Measurements from ENCODE around the gene CRB1. TPM values are rescaled to one million over a fixed set of nuclear protein-coding genes. Genes with fewer than 3 reads are reported as not detected.

CRB1 gene
- total and polyA plus RNA-seq, 9 of the 15 experiments (the other 6 are each of a cell fraction or from before 2014, with no cell fraction given): 0.04 to 0.10 TPM; not detected in 7

GRCh38 chr1:197469620-197470210 lies 201.7 kb downstream of the CRB1 start:
- DNase-seq (ENCODE audit: extremely low read depth in 1 of 4, low spot score in 3 of 4) (no peak), FAIRE-seq (no peak), ATAC-seq (no peak)
- ChIA-PET CTCF (ENCODE audit: low intra/inter-chr PET ratio) (no interaction called here), POLR2A (interaction anchor here (1.2 to 1.9 kb wide), 2 partner anchors 10 to 12 kb away, joined by 3 to 7 read pairs; no protein-coding TSS in a partner anchor)
- BruUV-seq (replicated peaks): no TSS peak
- Histone ChIP-seq H4K20me1 (replicated peaks; ENCODE audit: control insufficient read depth, insufficient read depth, low read length) (no peaks in the 10 kb centered on the region), H3K4me3 (no peak overlapping the region), H3K9ac (ENCODE audit: insufficient read depth in 1 of 2, low read depth in 2 of 2, low read length in 2 of 2) (no peak overlapping the region), H3K79me2 (ENCODE audit: control insufficient read depth, insufficient read depth, low read length) (no peaks in the 10 kb centered on the region), H3K36me3 (ENCODE audit: control insufficient read depth, insufficient read depth, low read length) (no peaks in the 10 kb centered on the region), H3K27me3 (ENCODE audit: control insufficient read depth in 2 of 2, insufficient read depth in 2 of 2, low read length in 2 of 2) (peaks cover 4 to 7% of the 10 kb centered on the region in 2 experiments; a peak in 4 of 5 replicates), H3K4me2 (ENCODE audit: insufficient read depth, low read length) (no peak overlapping the region), H2AFZ (ENCODE audit: low read depth, low read length) (no peak overlapping the region), H3K4me1 (replicated peaks in 1 of 2; ENCODE audit: control insufficient read depth in 2 of 2, insufficient read depth in 2 of 2, low read length in 2 of 2) (no peaks in the 10 kb centered on the region), H3K9me1 (ENCODE audit: control insufficient read depth, insufficient read depth, low read length) (no peaks in the 10 kb centered on the region), H3K27ac (ENCODE audit: extremely low read depth, low read depth, low read length) (no peak overlapping the region), H3K9me3 (replicated peaks; ENCODE audit: control insufficient read depth, insufficient read depth, low read depth, low read length) (no peaks in the 10 kb centered on the region)
- 2% methylated on average over 7 of the region's 7 CpGs for WGBS (ENCODE audit: insufficient coverage, low coverage, missing lambda C conversion rate)
- intact Hi-C loops (cut with micrococcal nuclease) (no loop called here), in situ Hi-C loops (cut with MboI) (no loop called here)
- TF ChIP-seq, protein P1, sequence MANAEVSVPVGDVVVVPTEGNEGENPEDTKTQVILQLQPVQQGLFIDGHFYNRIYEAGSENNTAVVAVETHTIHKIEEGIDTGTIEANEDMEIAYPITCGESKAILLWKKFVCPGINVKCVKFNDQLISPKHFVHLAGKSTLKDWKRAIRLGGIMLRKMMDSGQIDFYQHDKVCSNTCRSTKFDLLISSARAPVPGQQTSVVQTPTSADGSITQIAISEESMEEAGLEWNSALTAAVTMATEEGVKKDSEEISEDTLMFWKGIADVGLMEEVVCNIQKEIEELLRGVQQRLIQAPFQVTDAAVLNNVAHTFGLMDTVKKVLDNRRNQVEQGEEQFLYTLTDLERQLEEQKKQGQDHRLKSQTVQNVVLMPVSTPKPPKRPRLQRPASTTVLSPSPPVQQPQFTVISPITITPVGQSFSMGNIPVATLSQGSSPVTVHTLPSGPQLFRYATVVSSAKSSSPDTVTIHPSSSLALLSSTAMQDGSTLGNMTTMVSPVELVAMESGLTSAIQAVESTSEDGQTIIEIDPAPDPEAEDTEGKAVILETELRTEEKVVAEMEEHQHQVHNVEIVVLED (CRISPR knock-in tag; IDR thresholded peaks at IDR 0.05): no peak
- TF ChIP-seq, protein P2, sequence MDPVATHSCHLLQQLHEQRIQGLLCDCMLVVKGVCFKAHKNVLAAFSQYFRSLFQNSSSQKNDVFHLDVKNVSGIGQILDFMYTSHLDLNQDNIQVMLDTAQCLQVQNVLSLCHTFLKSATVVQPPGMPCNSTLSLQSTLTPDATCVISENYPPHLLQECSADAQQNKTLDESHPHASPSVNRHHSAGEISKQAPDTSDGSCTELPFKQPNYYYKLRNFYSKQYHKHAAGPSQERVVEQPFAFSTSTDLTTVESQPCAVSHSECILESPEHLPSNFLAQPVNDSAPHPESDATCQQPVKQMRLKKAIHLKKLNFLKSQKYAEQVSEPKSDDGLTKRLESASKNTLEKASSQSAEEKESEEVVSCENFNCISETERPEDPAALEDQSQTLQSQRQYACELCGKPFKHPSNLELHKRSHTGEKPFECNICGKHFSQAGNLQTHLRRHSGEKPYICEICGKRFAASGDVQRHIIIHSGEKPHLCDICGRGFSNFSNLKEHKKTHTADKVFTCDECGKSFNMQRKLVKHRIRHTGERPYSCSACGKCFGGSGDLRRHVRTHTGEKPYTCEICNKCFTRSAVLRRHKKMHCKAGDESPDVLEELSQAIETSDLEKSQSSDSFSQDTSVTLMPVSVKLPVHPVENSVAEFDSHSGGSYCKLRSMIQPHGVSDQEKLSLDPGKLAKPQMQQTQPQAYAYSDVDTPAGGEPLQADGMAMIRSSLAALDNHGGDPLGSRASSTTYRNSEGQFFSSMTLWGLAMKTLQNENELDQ (CRISPR knock-in tag; IDR thresholded peaks at IDR 0.05; ENCODE audit: borderline replicate concordance): no peak
- TF ChIP-seq NEUROD1 (IDR thresholded peaks at IDR 0.05; ENCODE audit: borderline replicate concordance, low read depth, low read length, partially characterized antibody) (no peak), RBBP5 (IDR thresholded peaks at IDR 0.05; ENCODE audit: borderline replicate concordance, insufficient read depth, low read length, poor library complexity, severe bottlenecking) (no peak), RAD51 (IDR thresholded peaks at IDR 0.05; ENCODE audit: borderline replicate concordance, low read depth) (peak; percentile 60; the same call in 1 of the 2 replicates), SPI1 (IDR thresholded peaks at IDR 0.05; ENCODE audit: borderline replicate concordance, low read depth, low read length) (no peak), U2AF1 (optimal IDR thresholded peaks at IDR 0.05; ENCODE audit: low read depth, low read length) (no peak), ETV6 (IDR thresholded peaks at IDR 0.05; ENCODE audit: borderline replicate concordance in 1 of 2, low read depth in 2 of 2, low read length in 1 of 2) (no peak), ETV6 (CRISPR knock-in tag; IDR thresholded peaks at IDR 0.05; ENCODE audit: borderline replicate concordance) (no peak), EGR1 (conservative IDR thresholded peaks at IDR 0.05) (no peak), NFE2 (IDR thresholded peaks at IDR 0.05; ENCODE audit: low read depth) (no peak), CBX1 (IDR thresholded peaks at IDR 0.05; ENCODE audit: low read depth) (no peak), HDAC6 (IDR thresholded peaks at IDR 0.05; ENCODE audit: low read depth, low read length) (no peak)
- TF ChIP-seq, protein P3, sequence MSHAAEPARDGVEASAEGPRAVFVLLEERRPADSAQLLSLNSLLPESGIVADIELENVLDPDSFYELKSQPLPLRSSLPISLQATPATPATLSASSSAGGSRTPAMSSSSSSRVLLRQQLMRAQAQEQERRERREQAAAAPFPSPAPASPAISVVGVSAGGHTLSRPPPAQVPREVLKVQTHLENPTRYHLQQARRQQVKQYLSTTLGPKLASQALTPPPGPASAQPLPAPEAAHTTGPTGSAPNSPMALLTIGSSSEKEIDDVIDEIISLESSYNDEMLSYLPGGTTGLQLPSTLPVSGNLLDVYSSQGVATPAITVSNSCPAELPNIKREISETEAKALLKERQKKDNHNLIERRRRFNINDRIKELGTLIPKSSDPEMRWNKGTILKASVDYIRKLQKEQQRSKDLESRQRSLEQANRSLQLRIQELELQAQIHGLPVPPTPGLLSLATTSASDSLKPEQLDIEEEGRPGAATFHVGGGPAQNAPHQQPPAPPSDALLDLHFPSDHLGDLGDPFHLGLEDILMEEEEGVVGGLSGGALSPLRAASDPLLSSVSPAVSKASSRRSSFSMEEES (CRISPR knock-in tag; IDR thresholded peaks at IDR 0.05): peak; percentile 95
